Tibial artery (tissue), 4 donors: ENCODE data around the gene MGMT.

ENCODE experiments used
- DNase-seq, 2 donors: peaks; one replicate each; pipeline ENCODE4 v3.0.0-alpha.2; 2019
- H3K27ac ChIP-seq, 2 donors: fragments of 200-600 bp; sonication (generic) in 1 of 2; 1 replicate in 1 of 2; 2 replicates in 1 of 2; pipeline ENCODE4 v1.5.1; 2018 to 2019; ENCODE audit warnings: mild to moderate bottlenecking in 1 of 2
- H3K27me3 ChIP-seq, 2 donors: fragments of 200-600 bp; sonication (generic) in 1 of 2; one replicate each; pipeline versions ENCODE4 v1.5.1 to v1.6.0; 2016 to 2019
- H3K36me3 ChIP-seq, 3 donors: fragments of 200-600 bp; sonication (generic) in 2 of 3; one replicate each; pipeline ENCODE4 v1.5.1; 2016 to 2019; ENCODE audit warnings: mild to moderate bottlenecking in 2 of 3
- H3K4me1 ChIP-seq, 4 donors: fragments of 200-600 bp; sonication (generic) in 2 of 4; 1 replicate in 3 of 4; 2 replicates in 1 of 4; pipeline ENCODE4 v1.5.1; 2016 to 2019
- H3K4me3 ChIP-seq, 2 donors: fragments of 200-600 bp; sonication (generic) in 1 of 2; 1 replicate in 1 of 2; 2 replicates in 1 of 2; pipeline ENCODE4 v1.5.1; 2018 to 2019; ENCODE audit warnings: mild to moderate bottlenecking in 2 of 2
- H3K9me3 ChIP-seq, 3 donors: fragments of 200-600 bp; sonication (generic) in 1 of 3; one replicate each; pipeline ENCODE4 v1.5.1; 2016 to 2019
- intact Hi-C: fragments of 100-400 bp; cut with DNase I; formaldehyde crosslinking; loops from one replicate; pipeline ENCODE4 v1.15.0; 2023; ENCODE audit warnings: low total_unique reads
- TF ChIP-seq, protein P1 (sequence below), 2 experiments: fragments of 200-600 bp in 1 of 2; fragments of 450-650 bp in 1 of 2; IDR thresholded peaks; one replicate each; pipeline ENCODE4 v1.5.1; 2017 to 2019; ENCODE audit warnings: antibody characterized with exemption in 2 of 2, mild to moderate bottlenecking in 1 of 2, moderate library complexity in 1 of 2

The MGMT gene

DNA sequence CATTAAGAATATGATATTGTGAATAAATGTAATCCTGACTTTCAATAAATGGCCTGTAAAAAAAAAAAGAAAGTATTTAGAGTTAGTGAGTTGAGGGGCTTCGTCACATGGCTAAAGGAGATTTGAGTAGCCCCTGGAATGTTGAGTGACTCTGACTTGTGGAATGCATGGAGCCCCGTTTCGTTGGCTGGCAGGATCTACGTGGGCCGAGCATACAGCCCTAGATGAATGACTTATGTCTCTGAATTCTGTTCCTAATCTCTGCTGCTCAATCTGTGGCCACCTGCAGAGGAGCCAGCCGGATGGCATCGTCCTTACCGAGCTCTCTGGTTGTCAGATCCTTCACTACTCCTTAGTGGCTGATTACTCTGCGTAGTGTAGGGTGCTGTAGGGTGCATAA, 155.7 kb downstream of the MGMT start:
- DNase-seq = no peak
- Histone ChIP-seq H3K4me3 (no peak overlapping the region), H3K27me3 (no peaks in the 10 kb centered on the region), H3K36me3 (no peaks in the 10 kb centered on the region), H3K27ac (no peak overlapping the region), H3K9me3 (no peaks in the 10 kb centered on the region), H3K4me1 (peaks cover 0 to 11% (median 5%) of the 10 kb centered on the region in 4 donors)
- TF ChIP-seq, protein P1, sequence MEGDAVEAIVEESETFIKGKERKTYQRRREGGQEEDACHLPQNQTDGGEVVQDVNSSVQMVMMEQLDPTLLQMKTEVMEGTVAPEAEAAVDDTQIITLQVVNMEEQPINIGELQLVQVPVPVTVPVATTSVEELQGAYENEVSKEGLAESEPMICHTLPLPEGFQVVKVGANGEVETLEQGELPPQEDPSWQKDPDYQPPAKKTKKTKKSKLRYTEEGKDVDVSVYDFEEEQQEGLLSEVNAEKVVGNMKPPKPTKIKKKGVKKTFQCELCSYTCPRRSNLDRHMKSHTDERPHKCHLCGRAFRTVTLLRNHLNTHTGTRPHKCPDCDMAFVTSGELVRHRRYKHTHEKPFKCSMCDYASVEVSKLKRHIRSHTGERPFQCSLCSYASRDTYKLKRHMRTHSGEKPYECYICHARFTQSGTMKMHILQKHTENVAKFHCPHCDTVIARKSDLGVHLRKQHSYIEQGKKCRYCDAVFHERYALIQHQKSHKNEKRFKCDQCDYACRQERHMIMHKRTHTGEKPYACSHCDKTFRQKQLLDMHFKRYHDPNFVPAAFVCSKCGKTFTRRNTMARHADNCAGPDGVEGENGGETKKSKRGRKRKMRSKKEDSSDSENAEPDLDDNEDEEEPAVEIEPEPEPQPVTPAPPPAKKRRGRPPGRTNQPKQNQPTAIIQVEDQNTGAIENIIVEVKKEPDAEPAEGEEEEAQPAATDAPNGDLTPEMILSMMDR (IDR thresholded peaks at IDR 0.05) = no peak
- intact Hi-C loops = no loop called here

DNA sequence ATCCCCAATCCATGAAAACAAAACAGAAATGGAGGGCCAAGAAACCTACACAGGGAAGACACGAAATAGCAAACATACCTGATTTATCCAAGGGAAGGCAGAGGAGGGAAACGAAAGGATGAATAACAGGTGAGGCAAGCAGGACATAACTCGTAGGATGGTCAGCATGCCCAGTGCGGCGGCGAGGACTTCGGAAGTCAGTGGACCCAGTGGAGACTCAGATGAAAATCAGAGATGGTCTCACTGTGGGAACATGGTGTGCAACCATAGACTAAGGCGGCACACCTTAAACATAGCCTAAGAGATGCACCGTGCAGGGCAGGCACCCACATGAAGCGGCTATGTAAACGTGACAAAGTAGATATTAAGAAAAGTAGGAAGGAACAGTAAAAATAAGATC, 157.5 kb downstream of the MGMT start:
- no peak for DNase-seq
- no peaks in the 10 kb centered on the region for H3K27me3 ChIP-seq
- no peaks in the 10 kb centered on the region for H3K9me3 ChIP-seq
- no peak overlapping the region for H3K4me3 ChIP-seq
- no peak overlapping the region for H3K27ac ChIP-seq
- intact Hi-C loops = no loop called here
- TF ChIP-seq, protein P1 (IDR thresholded peaks at IDR 0.05) = no peak
- peaks cover 0 to 22% (median 6%) of the 10 kb centered on the region in 4 donors for H3K4me1 ChIP-seq
- H3K36me3 ChIP-seq = no peaks in the 10 kb centered on the region

DNA sequence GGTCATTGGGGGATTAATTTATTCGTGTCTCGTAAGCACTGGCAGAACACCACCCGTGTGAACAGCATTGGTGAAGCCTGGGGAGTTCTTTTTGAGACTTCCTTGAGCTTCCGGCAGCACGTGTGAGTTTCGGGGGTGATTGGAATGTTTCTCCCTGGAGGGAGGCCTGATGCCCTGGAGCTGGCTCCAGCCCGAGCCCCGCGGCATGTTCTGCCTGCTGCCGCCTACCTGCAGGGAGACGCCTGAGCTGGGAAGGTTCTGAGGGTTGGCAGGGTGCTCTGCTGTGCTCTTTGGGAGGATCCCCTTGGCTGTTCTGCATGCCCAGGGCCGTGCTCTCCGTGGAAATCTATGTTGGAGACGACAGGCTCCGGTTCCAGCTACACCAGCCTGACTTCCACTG, 159.3 kb downstream of the MGMT start:
- Histone ChIP-seq H3K36me3 (no peaks in the 10 kb centered on the region), H3K27ac (no peak overlapping the region), H3K4me3 (peak overlapping the region in 1 of 2 donors; percentile 15), H3K9me3 (no peaks in the 10 kb centered on the region), H3K4me1 (peaks cover 0 to 22% (median 6%) of the 10 kb centered on the region in 4 donors), H3K27me3 (no peaks in the 10 kb centered on the region)
- TF ChIP-seq, protein P1 (IDR thresholded peaks at IDR 0.05) = no peak
- no peak for DNase-seq
- intact Hi-C loops = no loop called here

DNA sequence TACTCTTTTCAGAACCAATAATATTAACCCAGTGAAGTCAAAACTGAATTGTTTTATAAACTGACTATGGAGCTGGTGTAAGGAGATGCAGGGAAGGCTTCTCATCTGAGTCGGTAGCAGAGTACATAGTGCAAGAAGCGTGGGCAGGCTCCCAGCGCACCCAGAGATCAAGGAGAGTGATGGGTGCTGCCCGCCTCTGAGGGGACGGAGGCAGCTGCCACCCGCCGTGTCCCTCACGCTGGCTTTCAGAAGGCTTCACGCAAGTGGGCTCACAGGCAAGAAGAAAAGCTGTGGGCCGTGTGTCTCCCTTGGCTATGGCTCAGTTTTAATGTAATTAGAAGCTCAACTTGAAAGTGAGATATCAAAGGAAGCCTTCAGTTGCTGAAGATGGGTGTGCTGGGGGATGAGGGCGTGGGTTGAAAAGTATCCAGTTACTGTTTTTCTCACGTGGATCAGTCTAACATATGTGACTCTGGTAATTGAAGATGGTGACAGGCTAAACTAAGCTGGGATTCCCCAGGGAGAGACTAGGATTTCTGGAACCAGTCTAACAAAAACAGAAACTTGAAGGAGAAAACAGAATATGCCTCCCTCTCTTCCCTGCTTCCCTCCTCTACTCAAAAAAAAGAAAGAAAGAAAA, 159.9 kb downstream of the MGMT start:
- TF ChIP-seq, protein P1 (IDR thresholded peaks at IDR 0.05) = no peak
- no peak for DNase-seq
- H3K27me3 ChIP-seq = no peaks in the 10 kb centered on the region
- no peak overlapping the region for H3K27ac ChIP-seq
- no peaks in the 10 kb centered on the region for H3K36me3 ChIP-seq
- H3K9me3 ChIP-seq = no peaks in the 10 kb centered on the region
- H3K4me1 ChIP-seq = peaks cover 0 to 22% (median 6%) of the 10 kb centered on the region in 4 donors
- intact Hi-C loops = no loop called here
- H3K4me3 ChIP-seq = peak overlapping the region in 1 of 2 donors; percentile 15

DNA sequence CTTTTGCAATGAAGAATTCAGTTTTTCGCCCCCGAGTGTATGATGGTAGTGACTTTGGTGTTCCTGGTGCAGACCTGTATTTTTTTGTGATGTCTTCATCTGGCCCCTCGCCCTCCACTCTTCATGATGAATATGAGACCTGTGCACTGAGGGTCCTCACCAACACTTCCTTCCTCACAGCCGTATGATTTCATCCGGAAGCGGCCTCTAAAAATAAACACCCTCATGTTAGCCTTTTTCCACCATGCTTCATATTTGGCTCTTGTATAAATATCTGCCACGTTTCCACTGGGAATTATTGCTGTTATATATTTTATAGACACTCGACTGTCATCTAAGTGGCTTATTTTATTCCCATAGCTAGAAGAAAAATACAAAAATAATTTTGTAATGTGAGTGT, 160.4 kb downstream of the MGMT start:
- TF ChIP-seq, protein P1 (IDR thresholded peaks at IDR 0.05) = no peak
- Histone ChIP-seq H3K4me3 (peak overlapping the region in 1 of 2 donors; percentile 15), H3K4me1 (peaks cover 0 to 22% (median 6%) of the 10 kb centered on the region in 4 donors), H3K27me3 (no peaks in the 10 kb centered on the region), H3K36me3 (no peaks in the 10 kb centered on the region), H3K9me3 (no peaks in the 10 kb centered on the region), H3K27ac (no peak overlapping the region)
- intact Hi-C loops = no loop called here
- no peak for DNase-seq
